Endothelial cell of umbilical vein (primary cell): ENCODE data around the gene COMT. TPM values are rescaled to one million over a fixed set of nuclear protein-coding genes. Genes with fewer than 3 reads are reported as not detected.

Experiments used
- BruUV-seq: library from RNA; stranded (reverse); fragments of 400-500 nt; replicated peaks from 2 replicates; lab custom pipeline; 2021; lab: Mats Ljungman, UMichigan
- CTCF ChIA-PET: fragments of 300-600, 350-600 bp; sonication (Branson Sonifier 250); formaldehyde crosslinking; loops from one replicate; lab custom pipeline; 2021; ENCODE audit warnings: antibody characterized with exemption, inconsistent platforms; lab: Charles Lee
- POLR2A ChIA-PET: fragments of 300-600, 350-600 bp; sonication (Branson Sonifier 250); formaldehyde crosslinking; loops from one replicate; lab custom pipeline; 2021; ENCODE audit warnings: antibody characterized with exemption, inconsistent platforms; lab: Charles Lee
- DNase-seq: peaks from one replicate; pipeline ENCODE4 v3.0.0-alpha.2; 2011; ENCODE audit warnings: low read depth, low spot score
- FAIRE-seq: peaks from 2 replicates; lab custom pipeline; 2011; peaks lifted over from hg19 to GRCh38; lab: Jason Lieb, UNC
- H2AFZ ChIP-seq: 2 replicates; pipeline ENCODE4 v1.6.0; 2012; ENCODE audit warnings: low read depth, low read length, control low read depth, inconsistent platforms
- H3K27ac ChIP-seq: 2 replicates; pipeline ENCODE4 v1.5.1; 2011; ENCODE audit warnings: low read depth, mild to moderate bottlenecking, control low read depth, low read length, moderate library complexity; ENCODE audit not compliant: insufficient read depth
- H3K27me3 ChIP-seq, 2 experiments: 2 replicates each; pipeline versions ENCODE4 v1.6.0 to v1.6.1; 2011; ENCODE audit warnings: low read length in 2 of 2, mixed read lengths in 1 of 2; ENCODE audit not compliant: control insufficient read depth in 2 of 2, insufficient read depth in 2 of 2
- H3K36me3 ChIP-seq, 2 experiments: 2 replicates in 1 of 2; 3 replicates in 1 of 2; pipeline ENCODE4 v1.5.1; 2011; ENCODE audit warnings: low read length in 2 of 2, mild to moderate bottlenecking in 1 of 2, moderate library complexity in 1 of 2; ENCODE audit not compliant: control insufficient read depth in 2 of 2, insufficient read depth in 2 of 2; ENCODE audit errors: extremely low read depth in 1 of 2
- H3K4me1 ChIP-seq: 3 replicates; pipeline ENCODE4 v1.5.1; 2011; ENCODE audit warnings: mild to moderate bottlenecking, low read length; ENCODE audit not compliant: control insufficient read depth, insufficient read depth; ENCODE audit errors: extremely low read depth
- H3K4me2 ChIP-seq: 2 replicates; pipeline ENCODE4 v1.6.1; 2011; ENCODE audit warnings: low read length, control low read depth, mixed read lengths; ENCODE audit not compliant: insufficient read depth
- H3K4me3 ChIP-seq, 3 experiments: fragments of 200-600 bp in 1 of 3; sonication (generic), shearing (Covaris generic) in 1 of 3; replicated peaks in 1 of 3; 2 replicates each; pipeline ENCODE4 v1.5.1; 2011 to 2016; ENCODE audit warnings: control low read depth in 3 of 3, low read length in 3 of 3, mild to moderate bottlenecking in 2 of 3, inconsistent platforms in 1 of 3, low read depth in 1 of 3, moderate library complexity in 1 of 3; ENCODE audit not compliant: insufficient read depth in 1 of 3
- H3K79me2 ChIP-seq: 2 replicates; pipeline ENCODE4 v1.6.0; 2012; ENCODE audit warnings: low read length, inconsistent platforms; ENCODE audit not compliant: control insufficient read depth, insufficient read depth
- H3K9ac ChIP-seq: replicated peaks from 2 replicates; pipeline ENCODE3; 2011; ENCODE audit warnings: low read length, control low read depth; ENCODE audit not compliant: insufficient read depth; ENCODE audit errors: extremely low read depth
- H3K9me1 ChIP-seq: replicated peaks from 3 replicates; pipeline ENCODE4 v1.6.0; 2011; ENCODE audit warnings: mild to moderate bottlenecking, low read length; ENCODE audit not compliant: control insufficient read depth, insufficient read depth; ENCODE audit errors: extremely low read depth
- H3K9me3 ChIP-seq: replicated peaks from 2 replicates; pipeline ENCODE4 v1.5.1; 2012; ENCODE audit warnings: low read length, inconsistent platforms; ENCODE audit not compliant: control insufficient read depth, insufficient read depth
- H4K20me1 ChIP-seq: replicated peaks from 2 replicates; pipeline ENCODE3; 2011; ENCODE audit warnings: mild to moderate bottlenecking, low read length; ENCODE audit not compliant: control insufficient read depth, insufficient read depth; ENCODE audit errors: extremely low read depth
- EZH2 ChIP-seq: IDR thresholded peaks from 2 replicates; pipeline ENCODE4 v1.6.1; 2012; ENCODE audit warnings: borderline replicate concordance, low read depth, mild to moderate bottlenecking, moderate library complexity, low read length, inconsistent platforms; ENCODE audit not compliant: severe bottlenecking
- FOS ChIP-seq: IDR thresholded peaks from 2 replicates; pipeline ENCODE4 v1.6.1; 2011; ENCODE audit warnings: mild to moderate bottlenecking, low read length, moderate library complexity, borderline replicate concordance; ENCODE audit not compliant: insufficient read depth
- JUN ChIP-seq: IDR thresholded peaks from 2 replicates; pipeline ENCODE4 v1.6.1; 2011; ENCODE audit warnings: borderline replicate concordance, low read depth; ENCODE audit not compliant: insufficient read length, insufficient read depth
- MYC ChIP-seq: IDR thresholded peaks from one replicate; pipeline ENCODE4 v1.6.1; 2011; ENCODE audit warnings: mild to moderate bottlenecking, low read depth, low read length
- POLR2A ChIP-seq: IDR thresholded peaks from 2 replicates; pipeline ENCODE4 v1.6.1; 2012; ENCODE audit warnings: low read depth, mild to moderate bottlenecking, control low read depth, low read length
- POLR2AphosphoS5 ChIP-seq: IDR thresholded peaks from 2 replicates; pipeline ENCODE4 v1.6.1; 2012; ENCODE audit warnings: low read depth, mild to moderate bottlenecking, control low read depth, low read length, moderate library complexity; ENCODE audit not compliant: insufficient read depth
- dilution Hi-C: fragments of 300-500 bp; cut with MboI; formaldehyde crosslinking; loops from one replicate; pipeline ENCODE4 v1.15.0; 2019; ENCODE audit warnings: low sequenced_read_pairs; ENCODE audit not compliant: extremely low pct_ligation_motif_present
- intact Hi-C: fragments of 100-400 bp; cut with micrococcal nuclease; formaldehyde crosslinking; loops from one replicate; pipeline ENCODE4 v1.10.0; 2022
- polyA plus RNA-seq, 4 experiments: library from polyadenylated mRNA; depleted of rRNA in 3 of 4; stranded (reverse) in 3 of 4; unstranded in 1 of 4; fragments of >200 nt; gene quantifications; 2 replicates each; pipeline versions ENCODE4 v1.2.1 to v1.2.3, GENCODE V29; 2011 to 2012; ENCODE audit warnings: missing spikeins in 1 of 4
- total RNA-seq: library from RNA; stranded (reverse); gene quantifications from 2 replicates; pipeline ENCODE4 v1.2.3, GENCODE V29; 2021
- TF ChIP-seq, protein P1 (sequence below): IDR thresholded peaks from 2 replicates; pipeline ENCODE4 v1.6.1; 2011; ENCODE audit not compliant: insufficient read depth, insufficient read length

Gene COMT
- total and polyA plus RNA-seq, 2 donors (not counting 3 experiments of a cell fraction or from before 2014, with no cell fraction given): 221 to 537 TPM

GRCh38 chr22:19929586-19930550, 11.7 kb upstream of the COMT start:
- Histone ChIP-seq H3K27me3 (no peaks in the 10 kb centered on the region), H3K79me2 (no peaks in the 10 kb centered on the region), H3K36me3 (peaks cover 0 to 3% of the 10 kb centered on the region in 2 experiments), H3K9ac (no peak overlapping the region), H3K27ac (no peak overlapping the region), H4K20me1 (no peaks in the 10 kb centered on the region), H2AFZ (no peak overlapping the region), H3K9me3 (no peaks in the 10 kb centered on the region), H3K4me2 (no peak overlapping the region), H3K4me1 (no peaks in the 10 kb centered on the region), H3K9me1 (no peaks in the 10 kb centered on the region), H3K4me3 (no peak overlapping the region)
- no peak for DNase-seq
- intact Hi-C loops (no loop called here), dilution Hi-C loops (no loop called here)
- CTCF ChIA-PET: interaction anchor here (1.7 kb wide), 1 partner anchor 20 kb away, joined by 7 read pairs; no protein-coding TSS in a partner anchor
- POLR2A ChIA-PET: no interaction called here
- no TSS peak for BruUV-seq
- no peak for FAIRE-seq
- TF ChIP-seq MYC (no peak), POLR2AphosphoS5 (no peak), FOS (no peak), POLR2A (no peak), EZH2 (no peak), JUN (no peak)
- TF ChIP-seq, protein P1, sequence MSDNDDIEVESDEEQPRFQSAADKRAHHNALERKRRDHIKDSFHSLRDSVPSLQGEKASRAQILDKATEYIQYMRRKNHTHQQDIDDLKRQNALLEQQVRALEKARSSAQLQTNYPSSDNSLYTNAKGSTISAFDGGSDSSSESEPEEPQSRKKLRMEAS: no peak
